Ishikawa (cell line): ENCODE data around the gene NAALADL1.

ENCODE experiments used
- CEBPB ChIP-seq: IDR thresholded peaks from 2 replicates; pipeline ENCODE4 v1.6.1; 2012
- CREB1 ChIP-seq: IDR thresholded peaks from 2 replicates; pipeline ENCODE4 v1.6.1; 2012; ENCODE audit warnings: low read depth
- EGR1 ChIP-seq: IDR thresholded peaks from 2 replicates; pipeline ENCODE4 v1.6.1; 2012
- EP300 ChIP-seq: IDR thresholded peaks from 2 replicates; pipeline ENCODE4 v1.6.1; 2012; ENCODE audit warnings: borderline replicate concordance
- FOXM1 ChIP-seq: IDR thresholded peaks from 2 replicates; pipeline ENCODE4 v1.6.1; 2012; ENCODE audit warnings: low read depth, borderline replicate concordance
- MAX ChIP-seq: IDR thresholded peaks from 2 replicates; pipeline ENCODE4 v1.6.1; 2012
- NFIC ChIP-seq: IDR thresholded peaks from 2 replicates; pipeline ENCODE4 v1.6.1; 2012
- RAD21 ChIP-seq: IDR thresholded peaks from 2 replicates; pipeline ENCODE4 v1.6.1; 2012; ENCODE audit warnings: low read depth
- REST ChIP-seq: IDR thresholded peaks from 2 replicates; pipeline ENCODE4 v1.6.1; 2012; ENCODE audit warnings: low read depth, mild to moderate bottlenecking
- TAF1 ChIP-seq: IDR thresholded peaks from 2 replicates; pipeline ENCODE4 v1.6.1; 2012; ENCODE audit warnings: low read depth, mild to moderate bottlenecking
- TCF12 ChIP-seq: IDR thresholded peaks from 2 replicates; pipeline ENCODE4 v1.6.1; 2012; ENCODE audit warnings: low read depth
- TEAD4 ChIP-seq: IDR thresholded peaks from 2 replicates; pipeline ENCODE4 v1.6.1; 2012
- USF1 ChIP-seq: IDR thresholded peaks from 2 replicates; pipeline ENCODE4 v1.6.1; 2012
- YY1 ChIP-seq: IDR thresholded peaks from 2 replicates; pipeline ENCODE4 v1.6.1; 2012; ENCODE audit warnings: low read depth
- ZBTB7A ChIP-seq: IDR thresholded peaks from 2 replicates; pipeline ENCODE4 v1.6.1; 2012; ENCODE audit warnings: low read depth

Gene NAALADL1

GRCh38 chr11:65066315-65066714, 8.0 kb upstream of the NAALADL1 start:
- TF ChIP-seq TEAD4, result no peak
- no peak for TF ChIP-seq RAD21
- no peak for TF ChIP-seq FOXM1
- no peak for TF ChIP-seq EGR1
- no peak for TF ChIP-seq ZBTB7A
- no peak for TF ChIP-seq REST
- TF ChIP-seq TCF12, result no peak
- no peak for TF ChIP-seq YY1
- TF ChIP-seq CEBPB, result no peak

GRCh38 chr11:65065851-65066250, 7.5 kb upstream of the NAALADL1 start:
- TF ChIP-seq TCF12, result no peak
- TF ChIP-seq NFIC, result no peak
- TF ChIP-seq EP300, result no peak
- TF ChIP-seq FOXM1, result no peak
- no peak for TF ChIP-seq TAF1
- no peak for TF ChIP-seq ZBTB7A
- TF ChIP-seq TEAD4, result no peak
- no peak for TF ChIP-seq MAX
- no peak for TF ChIP-seq RAD21
- no peak for TF ChIP-seq CEBPB
- no peak for TF ChIP-seq YY1
- TF ChIP-seq USF1, result no peak
- TF ChIP-seq CREB1, result no peak
- no peak for TF ChIP-seq REST
- TF ChIP-seq EGR1, result no peak

GRCh38 chr11:65064847-65065240, 6.5 kb upstream of the NAALADL1 start:
- TF ChIP-seq USF1, result no peak
- no peak for TF ChIP-seq RAD21
- no peak for TF ChIP-seq ZBTB7A
- TF ChIP-seq NFIC, result no peak
- no peak for TF ChIP-seq REST
- TF ChIP-seq TEAD4, result no peak
- no peak for TF ChIP-seq CEBPB
- no peak for TF ChIP-seq TCF12
- TF ChIP-seq MAX, result no peak
- no peak for TF ChIP-seq TAF1
- TF ChIP-seq EP300, result no peak
- TF ChIP-seq YY1, result no peak
- TF ChIP-seq CREB1, result no peak
- no peak for TF ChIP-seq FOXM1
- TF ChIP-seq EGR1, result no peak

GRCh38 chr11:65063532-65063931, 5.2 kb upstream of the NAALADL1 start:
- no peak for TF ChIP-seq EP300
- TF ChIP-seq FOXM1, result no peak
- no peak for TF ChIP-seq EGR1
- TF ChIP-seq CEBPB, result no peak
- no peak for TF ChIP-seq ZBTB7A
- no peak for TF ChIP-seq TEAD4
- no peak for TF ChIP-seq MAX
- no peak for TF ChIP-seq NFIC
- TF ChIP-seq YY1, result no peak
- no peak for TF ChIP-seq TAF1
- TF ChIP-seq REST, result no peak
- no peak for TF ChIP-seq USF1
- TF ChIP-seq TCF12, result no peak
- TF ChIP-seq RAD21, result no peak
- TF ChIP-seq CREB1, result no peak
